RWPE2 (cell line): Measurements from ENCODE around the gene ABI2.

Experiments used
- ATAC-seq: fragments of 200-7000 bp; cut with Tn5 transposase; 3 replicates; pipeline ENCODE4 v1.9.1; 2021; ENCODE audit warnings: low read depth
- DNase-seq: peaks from one replicate; pipeline ENCODE4 v3.0.0-alpha.2; 2020; ENCODE audit warnings: low spot score
- H3K27ac ChIP-seq: fragments of 450-650 bp; 2 replicates; pipeline ENCODE4 v1.5.1; 2017; ENCODE audit warnings: mild to moderate bottlenecking; ENCODE audit not compliant: poor library complexity, severe bottlenecking
- H3K27me3 ChIP-seq: fragments of 250-450 bp; sonication (Bioruptor Pico); 2 replicates; pipeline ENCODE4 v1.5.1; 2021; ENCODE audit warnings: mild to moderate bottlenecking, moderate library complexity; ENCODE audit not compliant: insufficient read depth, poor library complexity, severe bottlenecking
- H3K36me3 ChIP-seq: fragments of 250-450 bp; sonication (Bioruptor Pico); 2 replicates; pipeline ENCODE4 v1.5.1; 2020; ENCODE audit warnings: low read depth, mild to moderate bottlenecking, moderate library complexity
- H3K4me1 ChIP-seq: fragments of 250-450 bp; sonication (Bioruptor Pico); 2 replicates; pipeline ENCODE4 v1.5.1; 2021; ENCODE audit warnings: mild to moderate bottlenecking, moderate library complexity; ENCODE audit not compliant: insufficient read depth, poor library complexity, severe bottlenecking
- H3K4me3 ChIP-seq: fragments of 250-450 bp; sonication (Bioruptor Pico); 2 replicates; pipeline ENCODE4 v1.5.1; 2021; ENCODE audit warnings: mild to moderate bottlenecking, moderate library complexity; ENCODE audit not compliant: severe bottlenecking
- H3K9me3 ChIP-seq: fragments of 250-450 bp; sonication (Bioruptor Pico); 2 replicates; pipeline ENCODE4 v1.5.1; 2021; ENCODE audit warnings: mild to moderate bottlenecking, moderate library complexity; ENCODE audit not compliant: severe bottlenecking
- TF ChIP-seq, protein P1 (sequence below): fragments of 450-650 bp; IDR thresholded peaks from one replicate; pipeline ENCODE4 v1.5.1; 2017; ENCODE audit warnings: mild to moderate bottlenecking, moderate library complexity; ENCODE audit not compliant: poor library complexity, severe bottlenecking

The ABI2 gene

DNA sequence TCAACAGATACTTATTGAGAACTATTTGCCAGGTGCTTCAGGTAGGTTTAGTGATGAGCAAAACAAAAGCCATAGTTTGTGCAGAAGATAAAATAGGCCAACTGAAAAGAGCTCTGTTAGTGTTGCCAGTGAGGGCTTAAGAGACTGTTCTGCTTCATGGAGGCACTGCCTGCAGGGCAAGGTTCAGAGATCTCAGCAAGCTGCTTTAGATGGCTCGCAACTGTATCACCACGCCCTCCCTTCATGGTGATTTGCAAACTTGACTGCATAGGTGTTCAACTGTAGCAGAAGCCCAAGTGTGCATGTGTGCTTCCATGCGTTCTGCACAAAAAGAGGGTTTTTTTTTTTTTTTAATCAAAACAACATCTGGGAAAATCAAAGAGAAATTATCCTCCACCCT, 122.4 kb downstream of the ABI2 start:
- Histone ChIP-seq H3K27ac (peak overlapping the region; percentile 42), H3K27me3 (no peaks in the 10 kb centered on the region), H3K9me3 (no peaks in the 10 kb centered on the region), H3K4me3 (no peak overlapping the region), H3K36me3 (peaks cover 89% of the 10 kb centered on the region), H3K4me1 (peaks cover 21% of the 10 kb centered on the region)
- no peak for DNase-seq
- no peak for ATAC-seq
- TF ChIP-seq, protein P1, sequence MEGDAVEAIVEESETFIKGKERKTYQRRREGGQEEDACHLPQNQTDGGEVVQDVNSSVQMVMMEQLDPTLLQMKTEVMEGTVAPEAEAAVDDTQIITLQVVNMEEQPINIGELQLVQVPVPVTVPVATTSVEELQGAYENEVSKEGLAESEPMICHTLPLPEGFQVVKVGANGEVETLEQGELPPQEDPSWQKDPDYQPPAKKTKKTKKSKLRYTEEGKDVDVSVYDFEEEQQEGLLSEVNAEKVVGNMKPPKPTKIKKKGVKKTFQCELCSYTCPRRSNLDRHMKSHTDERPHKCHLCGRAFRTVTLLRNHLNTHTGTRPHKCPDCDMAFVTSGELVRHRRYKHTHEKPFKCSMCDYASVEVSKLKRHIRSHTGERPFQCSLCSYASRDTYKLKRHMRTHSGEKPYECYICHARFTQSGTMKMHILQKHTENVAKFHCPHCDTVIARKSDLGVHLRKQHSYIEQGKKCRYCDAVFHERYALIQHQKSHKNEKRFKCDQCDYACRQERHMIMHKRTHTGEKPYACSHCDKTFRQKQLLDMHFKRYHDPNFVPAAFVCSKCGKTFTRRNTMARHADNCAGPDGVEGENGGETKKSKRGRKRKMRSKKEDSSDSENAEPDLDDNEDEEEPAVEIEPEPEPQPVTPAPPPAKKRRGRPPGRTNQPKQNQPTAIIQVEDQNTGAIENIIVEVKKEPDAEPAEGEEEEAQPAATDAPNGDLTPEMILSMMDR: no peak

DNA sequence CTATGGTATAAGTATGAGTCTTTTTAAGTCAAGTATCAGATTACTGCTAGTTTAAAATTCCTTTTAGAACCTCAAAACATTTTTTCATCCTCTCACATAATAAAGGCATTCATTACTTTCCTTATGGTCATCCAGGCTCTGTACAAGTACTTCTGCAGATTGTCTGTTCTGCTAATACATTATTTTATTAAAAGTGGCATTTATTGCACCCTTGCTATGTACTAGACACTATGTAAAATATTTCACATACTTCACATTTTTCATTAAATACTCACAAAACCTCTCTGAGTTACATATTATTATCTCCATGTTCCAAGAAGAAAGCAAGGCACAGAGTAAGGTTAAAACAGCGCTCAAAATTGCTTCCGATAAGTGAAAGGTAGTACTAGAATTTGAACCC, 122.8 kb downstream of the ABI2 start:
- peaks cover 18% of the 10 kb centered on the region for H3K4me1 ChIP-seq
- H3K4me3 ChIP-seq: no peak overlapping the region
- TF ChIP-seq, protein P1: no peak
- no peaks in the 10 kb centered on the region for H3K27me3 ChIP-seq
- no peaks in the 10 kb centered on the region for H3K9me3 ChIP-seq
- ATAC-seq (peak; percentile 47; the same call in 1 of the 3 replicates), DNase-seq (no peak)
- H3K36me3 ChIP-seq: peaks cover 86% of the 10 kb centered on the region
- peak overlapping the region; percentile 42 for H3K27ac ChIP-seq

DNA sequence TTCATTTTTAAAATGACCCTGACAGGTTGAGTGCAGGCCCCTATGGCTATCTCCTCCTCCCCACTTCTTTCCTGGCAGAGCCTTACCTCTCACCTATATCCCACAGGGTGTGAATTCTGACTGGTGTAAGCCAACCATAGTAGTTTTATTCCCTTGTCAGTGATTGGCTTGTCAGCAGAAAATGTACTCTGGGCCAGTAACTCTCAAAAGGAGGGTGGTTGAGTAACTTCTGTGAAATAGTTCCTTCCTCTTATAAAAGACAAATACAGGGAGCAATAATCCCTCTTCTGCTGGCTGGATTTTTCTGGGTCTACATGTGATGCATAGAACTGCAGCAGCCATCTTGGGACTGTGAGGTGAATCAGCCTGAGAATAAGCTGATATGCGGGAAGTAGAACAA, 123.5 kb downstream of the ABI2 start:
- Histone ChIP-seq H3K27ac (peak overlapping the region; percentile 42), H3K36me3 (peaks cover 86% of the 10 kb centered on the region), H3K9me3 (no peaks in the 10 kb centered on the region), H3K4me1 (peaks cover 13% of the 10 kb centered on the region), H3K27me3 (no peaks in the 10 kb centered on the region), H3K4me3 (no peak overlapping the region)
- no peak for DNase-seq
- ATAC-seq: peak; percentile 38; the same call in 1 of the 3 replicates
- TF ChIP-seq, protein P1: no peak

DNA sequence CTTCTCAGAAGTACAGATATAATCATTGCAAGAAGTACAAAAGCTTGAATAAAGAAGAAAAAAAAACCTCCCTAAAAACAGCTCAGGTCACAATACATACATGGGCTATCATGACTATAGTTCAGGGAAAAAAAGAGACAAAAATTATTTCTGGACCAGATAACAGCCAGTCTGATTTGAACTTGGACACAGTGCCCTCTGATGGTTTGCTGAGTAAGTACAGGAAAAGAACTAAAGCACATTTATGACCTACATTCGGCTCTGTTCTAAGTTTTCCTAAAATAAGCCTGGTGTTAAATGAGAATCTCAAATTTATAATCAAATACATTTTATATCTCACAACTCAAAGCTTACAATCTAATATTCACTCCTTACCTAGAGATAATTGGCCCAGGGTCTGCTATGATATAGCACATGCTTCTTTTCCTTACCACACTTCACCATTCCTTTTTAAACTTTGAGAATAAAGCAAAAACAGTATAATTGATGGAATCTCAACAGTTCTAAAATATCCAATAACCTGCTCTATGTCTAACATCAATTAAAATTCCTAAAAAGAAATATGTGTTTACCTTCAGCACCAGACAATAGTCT, 125.8 kb downstream of the ABI2 start:
- TF ChIP-seq, protein P1: peak; percentile 84
- Histone ChIP-seq H3K9me3 (no peaks in the 10 kb centered on the region), H3K27me3 (no peaks in the 10 kb centered on the region), H3K4me1 (peaks cover 13% of the 10 kb centered on the region), H3K36me3 (peaks cover 86% of the 10 kb centered on the region), H3K4me3 (no peak overlapping the region), H3K27ac (no peak overlapping the region)
- ATAC-seq: peak; percentile 63; the same call in 2 of the 3 replicates
- DNase-seq: no peak

DNA sequence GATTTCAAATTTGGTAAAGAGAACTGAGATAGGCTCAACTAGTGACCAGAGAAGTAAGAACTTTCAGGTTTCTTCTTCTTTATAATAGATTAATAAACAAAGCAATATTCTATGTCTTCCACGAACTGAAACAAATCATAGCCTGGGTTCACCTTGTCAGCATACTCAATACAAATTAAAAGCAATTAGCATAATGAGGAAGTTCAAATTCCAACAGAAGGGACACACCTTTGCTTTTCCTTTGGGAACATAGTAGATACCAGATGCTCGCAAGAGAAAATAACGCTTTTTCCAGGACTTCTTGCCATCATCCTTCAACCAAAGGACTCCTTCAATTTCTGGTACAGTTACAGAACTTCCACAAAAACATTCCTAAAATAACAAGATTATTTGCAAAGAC, 127.0 kb downstream of the ABI2 start:
- DNase-seq: no peak
- Histone ChIP-seq H3K4me3 (no peak overlapping the region), H3K27ac (no peak overlapping the region), H3K27me3 (no peaks in the 10 kb centered on the region), H3K4me1 (peaks cover 13% of the 10 kb centered on the region), H3K36me3 (peaks cover 92% of the 10 kb centered on the region), H3K9me3 (no peaks in the 10 kb centered on the region)
- TF ChIP-seq, protein P1: no peak
- ATAC-seq: no peak
